ENCODE data around the gene SSBP4. TPM values are rescaled to one million over a fixed set of nuclear protein-coding genes. Genes with fewer than 3 reads are reported as not detected.

SSBP4 gene
- total RNA-seq, 1 experiment from 2014 or later = 25.1 TPM

GRCh38 chr19:18443831-18444230 lies 24.6 kb downstream of the SSBP4 start:
- DNase-seq (ENCODE audit: low read depth) = no peak

DNA sequence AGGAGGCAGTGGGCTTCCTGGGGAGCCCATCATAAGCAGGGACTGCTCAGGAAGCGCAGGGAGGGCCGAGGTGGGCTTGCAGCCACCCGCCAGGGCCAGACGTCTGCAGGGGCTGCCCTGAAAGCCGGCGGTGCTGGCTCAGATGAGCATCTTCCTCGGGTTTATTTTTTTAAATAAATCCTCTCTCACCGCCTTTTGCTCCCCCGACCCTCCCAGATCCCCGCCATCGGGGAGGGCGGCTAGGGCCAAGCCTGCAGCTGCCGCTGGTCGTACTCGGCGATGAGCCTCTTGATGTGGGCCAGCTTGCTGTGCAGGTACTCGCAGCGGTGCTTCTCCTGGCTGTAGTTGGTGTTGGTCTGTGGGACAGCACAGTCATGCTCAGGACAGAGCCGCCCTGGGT lies 25.3 kb downstream of the SSBP4 start:
- no peak for DNase-seq (ENCODE audit: low read depth)

- no peak for DNase-seq (ENCODE audit: low read depth)
Observed at GRCh38 chr19:18445262-18445948, 26.2 kb downstream of the SSBP4 start.

DNA sequence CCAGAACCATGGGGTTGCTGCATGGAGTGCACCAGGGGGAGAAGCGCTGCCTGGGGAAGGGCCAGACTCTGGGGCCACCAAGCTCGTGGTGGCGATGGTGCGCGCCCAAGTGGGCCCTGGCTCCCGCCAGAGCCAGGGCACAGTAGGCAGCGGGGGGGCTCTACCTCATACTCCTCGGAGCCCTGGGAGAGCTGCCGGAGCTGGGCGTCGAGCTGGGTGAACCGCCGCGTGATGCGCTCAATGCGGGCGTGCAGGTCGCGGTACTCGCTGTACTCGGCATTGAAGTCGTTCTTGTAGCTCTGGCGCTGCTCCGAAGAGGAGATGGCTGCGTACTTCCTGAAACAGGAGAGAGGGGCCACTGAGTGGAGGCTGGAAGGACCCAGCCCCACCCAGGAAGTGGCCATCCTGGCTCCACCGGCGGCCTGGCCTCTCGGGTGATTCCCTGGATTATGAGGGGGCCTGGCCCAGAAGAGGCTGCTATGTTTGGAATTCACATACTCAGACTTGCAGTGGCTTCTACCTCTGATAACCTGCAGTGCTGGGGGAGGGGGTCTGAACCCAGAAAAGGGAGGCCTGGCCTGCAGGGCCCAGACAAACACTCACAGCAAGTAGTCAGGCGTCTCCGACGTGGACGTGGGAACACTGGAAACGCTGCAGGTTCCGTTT lies 27.1 kb downstream of the SSBP4 start:
- DNase-seq (ENCODE audit: low read depth) = no peak

GRCh38 chr19:18446811-18447359 lies 27.7 kb downstream of the SSBP4 start:
- DNase-seq (ENCODE audit: low read depth) = no peak

- DNase-seq (ENCODE audit: low read depth) = no peak
Observed at GRCh38 chr19:18449552-18449951, 30.4 kb downstream of the SSBP4 start.

DNA sequence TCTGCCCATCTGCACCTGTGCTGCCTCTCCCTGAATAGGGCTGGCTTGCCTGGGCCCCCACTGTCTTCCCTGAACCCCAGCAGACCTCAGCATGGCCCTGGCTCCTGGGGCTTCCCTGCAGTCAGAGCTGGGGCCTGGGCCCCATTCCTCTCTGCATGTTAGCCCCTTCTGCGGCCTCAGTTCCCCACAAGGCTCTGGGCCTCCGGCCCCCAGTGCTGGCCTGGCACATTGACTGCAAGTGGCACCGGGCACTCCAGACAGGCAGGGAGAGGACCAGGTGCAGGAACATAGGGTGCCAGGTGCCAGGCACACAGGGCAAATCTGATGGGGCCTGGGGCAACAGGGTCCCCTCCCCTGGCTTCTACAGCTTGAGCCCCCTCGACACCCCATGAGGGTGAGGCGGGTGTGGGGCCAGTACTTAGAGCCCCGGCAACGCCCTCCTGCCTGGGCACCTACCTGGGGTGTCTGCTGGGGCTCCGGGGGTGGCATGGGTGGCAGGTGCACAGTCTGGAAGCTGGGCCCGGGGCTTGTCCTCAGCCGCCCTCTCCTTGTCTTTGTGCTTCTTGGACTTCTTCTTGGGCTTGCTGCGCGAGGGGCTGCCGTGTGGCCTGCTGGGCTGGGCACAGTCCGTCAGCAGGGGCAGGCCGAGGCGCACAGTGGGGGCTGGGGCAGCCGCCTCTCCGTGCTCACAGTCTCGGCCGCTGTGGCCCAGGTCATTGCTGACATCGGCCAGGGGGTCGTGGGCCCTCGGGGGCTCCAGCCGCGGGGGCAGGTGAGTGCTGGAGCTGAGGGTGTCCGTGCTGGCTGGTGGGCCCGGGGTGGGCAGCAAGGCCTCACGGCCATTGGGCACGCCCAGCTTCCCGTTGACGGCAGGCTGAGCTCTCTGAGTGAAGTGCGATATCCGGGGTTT lies 31.1 kb downstream of the SSBP4 start:
- no peak for DNase-seq (ENCODE audit: low read depth)

GRCh38 chr19:18450931-18451836 lies 32.0 kb downstream of the SSBP4 start:
- DNase-seq (ENCODE audit: low read depth) = peak; percentile 57

GRCh38 chr19:18452386-18452785 lies 33.2 kb downstream of the SSBP4 start:
- no peak for DNase-seq (ENCODE audit: low read depth)

DNA sequence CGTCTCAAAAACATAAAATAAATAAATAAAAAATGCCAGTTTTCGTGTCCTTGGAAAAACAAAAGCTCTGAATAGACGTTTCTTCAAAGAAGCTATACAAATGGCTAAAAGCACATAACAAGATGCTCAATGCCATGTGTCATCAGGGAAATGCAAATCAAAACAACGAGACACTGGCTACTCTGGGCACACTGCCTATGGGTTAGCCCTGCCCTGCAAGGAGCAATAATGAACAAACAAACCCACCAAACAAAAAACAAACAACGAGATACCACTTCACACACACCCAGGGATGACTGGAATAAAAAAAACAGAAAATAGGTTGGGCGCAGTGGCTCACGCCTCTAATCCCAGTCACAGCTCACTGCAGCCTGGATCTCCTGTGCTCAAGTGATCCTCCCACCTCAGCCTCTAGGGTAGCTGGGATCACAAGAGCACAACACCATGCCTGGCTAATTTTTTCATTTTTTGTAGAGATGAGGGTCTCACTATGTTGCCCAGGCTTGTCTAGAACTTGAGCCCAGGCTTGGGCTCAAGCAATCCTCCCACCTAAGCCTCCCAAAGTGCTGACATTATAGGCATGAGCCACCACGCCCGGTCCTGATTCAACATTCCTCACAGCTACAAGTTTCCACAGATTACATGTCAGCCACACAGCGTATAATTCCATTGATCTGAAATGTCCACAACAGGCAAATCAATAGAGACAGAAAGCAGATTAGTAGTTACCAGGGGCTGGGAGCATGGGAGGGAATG lies 34.2 kb downstream of the SSBP4 start:
- DNase-seq (ENCODE audit: low read depth) = no peak

- no peak for DNase-seq (ENCODE audit: low read depth)
Observed at GRCh38 chr19:18456279-18456678, 37.1 kb downstream of the SSBP4 start.

DNA sequence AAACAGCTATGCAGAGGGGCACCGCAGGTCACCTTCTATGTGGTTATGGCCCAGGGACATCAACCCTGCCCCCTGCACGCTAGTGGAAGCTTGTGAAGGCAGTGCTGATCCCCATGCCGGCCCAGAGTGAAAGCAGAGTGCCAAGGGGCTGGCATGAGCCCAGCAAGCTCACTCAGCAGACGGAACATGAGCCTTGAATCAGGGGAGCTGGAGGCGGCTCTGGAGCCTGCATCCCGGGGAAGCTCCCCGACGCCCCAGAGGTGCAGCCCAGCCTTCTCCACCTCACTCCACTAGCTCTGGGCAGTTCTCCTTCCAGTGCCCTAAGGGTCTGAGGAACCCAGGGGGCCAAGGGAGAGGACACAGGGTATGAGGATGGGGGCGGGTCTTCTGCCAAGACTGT lies 37.8 kb downstream of the SSBP4 start:
- DNase-seq (ENCODE audit: low read depth) = no peak

GRCh38 chr19:18457483-18458331 lies 38.5 kb downstream of the SSBP4 start:
- DNase-seq (ENCODE audit: low read depth) = no peak

DNA sequence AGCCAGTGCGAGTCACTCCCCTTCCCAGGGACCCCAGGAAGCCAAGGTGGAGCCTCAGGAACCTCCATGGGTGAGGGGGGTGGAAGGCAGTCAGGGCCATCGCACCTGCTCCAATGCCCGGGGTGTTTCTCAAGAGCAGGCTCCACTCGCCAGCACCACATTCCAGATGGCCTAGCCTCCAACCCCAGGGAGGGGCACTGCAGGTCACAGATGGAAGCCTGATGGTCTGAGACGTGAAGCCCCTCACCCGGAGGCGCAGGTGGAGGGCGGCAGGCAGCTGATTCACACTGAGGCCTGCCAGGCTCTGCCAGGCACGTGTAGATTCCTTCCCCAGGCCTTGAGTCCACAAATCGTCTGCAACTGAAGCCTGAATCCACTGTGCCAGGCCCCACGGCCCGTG lies 41.7 kb downstream of the SSBP4 start:
- no peak for DNase-seq (ENCODE audit: low read depth)

DNA sequence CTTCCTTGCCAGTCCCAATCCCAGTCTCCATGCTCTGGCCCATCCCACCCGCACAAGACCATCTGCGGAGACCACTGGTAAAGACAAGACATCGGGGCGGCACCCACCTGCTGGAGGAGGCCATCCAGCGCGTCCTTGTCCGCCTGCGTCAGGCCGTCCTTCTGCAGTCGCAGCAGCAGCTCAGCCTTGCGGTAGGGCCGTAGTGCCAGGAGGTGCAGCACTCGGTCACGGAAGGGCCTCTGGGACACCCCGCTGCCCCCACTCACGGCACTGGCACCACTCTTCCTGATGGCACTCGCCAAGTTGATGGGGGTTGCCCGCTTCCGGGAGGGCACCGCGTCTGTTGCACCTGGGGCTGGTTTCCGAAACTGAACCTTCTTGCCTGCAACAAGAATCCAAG lies 42.3 kb downstream of the SSBP4 start:
- no peak for DNase-seq (ENCODE audit: low read depth)

DNA sequence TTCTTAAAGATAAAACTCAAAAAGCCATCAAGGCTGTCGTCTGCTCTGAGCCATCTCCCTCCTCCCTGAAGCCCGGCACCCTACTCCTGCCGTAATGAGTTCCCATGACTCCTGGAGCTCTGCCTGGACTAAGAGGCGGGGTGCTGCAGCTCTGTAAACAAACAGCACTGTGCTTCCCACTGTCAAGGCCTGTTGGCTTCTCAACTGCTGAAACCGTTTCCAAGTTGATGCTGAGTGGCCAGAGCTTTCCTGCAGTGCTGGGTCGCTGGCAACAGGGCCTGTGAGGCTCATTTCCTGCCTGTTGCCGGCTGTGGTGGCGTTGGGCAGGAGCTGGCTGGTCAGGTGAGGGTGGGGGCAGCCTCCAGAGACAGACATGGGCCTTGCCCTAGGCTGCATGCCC lies 45.4 kb downstream of the SSBP4 start:
- no peak for DNase-seq (ENCODE audit: low read depth)

DNA sequence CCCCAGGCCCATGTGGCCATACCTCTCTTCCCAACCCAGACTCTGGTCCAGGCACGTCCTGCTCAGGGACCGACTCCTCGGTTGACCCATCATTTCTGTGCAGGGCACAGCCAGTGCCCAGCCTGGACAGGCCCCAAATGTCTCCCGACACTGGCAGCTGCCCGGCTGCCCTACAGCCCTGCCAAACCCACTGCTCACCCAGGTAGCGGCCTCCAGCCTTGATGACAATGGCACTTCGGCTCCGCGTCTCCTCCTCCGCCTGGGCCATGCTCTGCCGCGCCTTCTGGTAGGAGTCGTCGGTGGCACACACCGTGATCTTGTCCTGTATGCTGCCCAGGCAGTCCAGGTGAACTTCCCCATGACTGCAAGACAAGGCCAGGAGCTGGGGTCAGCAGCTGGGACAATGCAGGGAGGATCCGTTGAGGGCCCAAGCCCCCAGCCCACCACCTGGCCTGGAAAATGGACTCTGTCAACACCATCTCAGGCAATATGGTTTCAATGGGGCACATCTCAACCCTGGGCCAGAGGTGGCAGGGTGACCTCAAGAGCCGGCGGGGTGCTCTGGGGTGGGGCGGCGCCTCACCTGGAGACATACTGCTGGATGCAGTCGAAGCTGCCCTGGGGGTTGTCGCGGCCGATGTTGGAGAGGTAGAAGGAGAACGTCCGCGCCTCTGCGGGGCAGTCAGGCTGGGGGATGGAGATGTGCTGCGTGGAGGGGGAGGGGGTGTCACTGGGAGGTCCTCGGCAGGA lies 46.2 kb downstream of the SSBP4 start:
- DNase-seq (ENCODE audit: low read depth) = no peak

DNA sequence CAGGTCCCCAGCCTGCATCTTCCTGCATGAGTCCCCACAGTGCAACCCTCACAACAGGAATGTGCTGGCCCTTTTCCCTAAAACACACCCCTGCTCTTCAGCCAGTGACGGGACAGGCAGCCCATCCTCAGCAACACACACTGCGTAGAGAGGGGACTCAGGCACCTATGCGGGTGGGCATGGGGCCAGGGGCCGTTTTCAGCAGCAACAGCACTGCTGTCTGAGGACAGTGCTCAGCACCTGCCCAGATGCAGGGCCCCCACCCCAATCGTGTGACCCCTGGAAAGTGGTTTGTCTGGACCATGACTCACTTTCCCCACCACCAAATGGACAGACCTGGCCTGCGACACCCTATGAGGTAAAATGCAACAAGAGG lies 46.8 kb downstream of the SSBP4 start:
- no peak for DNase-seq (ENCODE audit: low read depth)

DNA sequence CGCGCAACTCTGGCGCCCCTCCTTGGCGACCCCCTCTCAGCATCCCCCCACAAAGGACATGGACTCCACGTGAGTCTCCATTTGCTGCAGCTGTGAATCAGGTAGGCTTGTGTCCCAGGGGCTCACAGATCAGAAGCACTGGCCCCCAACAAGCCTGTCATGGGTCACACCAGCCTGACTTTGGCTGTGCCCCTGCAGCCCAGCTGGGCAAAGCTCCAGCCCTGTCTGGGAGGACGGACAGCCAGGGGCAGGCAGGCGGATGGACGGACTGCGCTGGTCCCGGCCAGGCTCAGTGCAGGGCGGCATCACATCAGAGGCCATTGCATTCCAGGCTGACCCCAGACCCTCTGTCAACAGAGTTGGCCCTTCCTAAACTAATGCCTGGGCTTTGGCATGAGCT lies 47.2 kb downstream of the SSBP4 start:
- no peak for DNase-seq (ENCODE audit: low read depth)
